HCT116 (cell line): ENCODE data around the gene BRD7. TPM values are rescaled to one million over a fixed set of nuclear protein-coding genes. Genes with fewer than 3 reads are reported as not detected.

ENCODE experiments used
- ATAC-seq: fragments of 200-7000 bp; cut with Tn5 transposase; 2 replicates; pipeline ENCODE4 v1.9.1; 2020; ENCODE audit warnings: mild to moderate bottlenecking, moderate library complexity
- BruUV-seq: library from RNA; stranded (reverse); fragments of 400-500 nt; replicated peaks from 2 replicates; lab custom pipeline; 2021; lab: Mats Ljungman, UMichigan
- CTCF ChIA-PET: fragments of 300-600 bp; sonication (Branson Sonifier 250); formaldehyde crosslinking; loops from one replicate; lab custom pipeline; 2021; ENCODE audit warnings: antibody characterized with exemption; lab: Charles Lee
- POLR2A ChIA-PET: fragments of 300-600, 350-600 bp; sonication (Branson Sonifier 250); formaldehyde crosslinking; loops from one replicate; lab custom pipeline; 2021; ENCODE audit warnings: antibody characterized with exemption; lab: Charles Lee
- RAD21 ChIA-PET, 2 experiments: fragments of 300-600 bp; sonication (Branson Sonifier 250); formaldehyde crosslinking; loops; one replicate each; lab custom pipeline; 2023; ENCODE audit warnings: low total read pairs in 2 of 2; ENCODE audit not compliant: uncharacterized antibody in 2 of 2, unreplicated experiment in 2 of 2, low non-redundant PET in 1 of 2; lab: Charles Lee
- DNase-seq: peaks from one replicate; pipeline ENCODE4 v3.0.0-alpha.2; 2010; ENCODE audit warnings: low read depth, low spot score
- H2AFZ ChIP-seq: fragments of 200-600 bp; shearing (Covaris generic), sonication (generic); 2 replicates; pipeline ENCODE4 v1.6.1; 2017; ENCODE audit warnings: low read depth, mixed run types, mixed read lengths, antibody characterized with exemption, low read length; ENCODE audit not compliant: poor library complexity, severe bottlenecking
- H3K27ac ChIP-seq: 2 replicates; pipeline ENCODE4 v1.5.1; 2012; ENCODE audit warnings: low read depth, low read length
- H3K27me3 ChIP-seq: fragments of 200-600 bp; sonication (generic); 2 replicates; pipeline ENCODE4 v1.6.1; 2016; ENCODE audit warnings: mixed run types, low read length, mixed read lengths; ENCODE audit not compliant: insufficient read depth
- H3K36me3 ChIP-seq, 2 experiments: fragments of 200-500 bp in 1 of 2; fragments of 200-600 bp in 1 of 2; sonication (Bioruptor generic) in 1 of 2; sonication (generic) in 1 of 2; 2 replicates each; pipeline versions ENCODE4 v1.5.1 to v1.6.1; 2014 to 2016; ENCODE audit warnings: low read length in 2 of 2, inconsistent platforms in 1 of 2, mixed read lengths in 1 of 2, mixed run types in 1 of 2; ENCODE audit not compliant: insufficient read depth in 2 of 2, control insufficient read depth in 1 of 2
- H3K4me1 ChIP-seq, 2 experiments: fragments of 200-600 bp in 1 of 2; sonication (generic) in 1 of 2; 2 replicates each; pipeline versions ENCODE4 v1.5.1 to v1.6.1; 2012 to 2017; ENCODE audit warnings: low read length in 2 of 2, inconsistent platforms in 1 of 2, mild to moderate bottlenecking in 1 of 2, mixed read lengths in 1 of 2, mixed run types in 1 of 2, moderate library complexity in 1 of 2; ENCODE audit not compliant: insufficient read depth in 2 of 2, control insufficient read depth in 1 of 2
- H3K4me2 ChIP-seq: fragments of 200-600 bp; sonication (generic); 2 replicates; pipeline ENCODE4 v1.6.1; 2017; ENCODE audit warnings: mixed run types, low read length, mixed read lengths
- H3K4me3 ChIP-seq, 2 experiments: fragments of 200-600 bp in 1 of 2; sonication (generic) in 1 of 2; replicated peaks in 1 of 2; 2 replicates each; pipeline ENCODE4 v1.5.1; 2011 to 2016; ENCODE audit warnings: low read length in 2 of 2, control low read depth in 1 of 2, low read depth in 1 of 2, mild to moderate bottlenecking in 1 of 2, mixed read lengths in 1 of 2, mixed run types in 1 of 2
- H3K79me2 ChIP-seq: fragments of 200-600 bp; sonication (generic); 2 replicates; pipeline ENCODE4 v1.6.1; 2017; ENCODE audit warnings: mild to moderate bottlenecking, mixed run types, low read length, moderate library complexity, mixed read lengths; ENCODE audit not compliant: insufficient read depth
- H3K9ac ChIP-seq: fragments of 200-600 bp; sonication (generic); 2 replicates; pipeline ENCODE4 v1.6.1; 2016; ENCODE audit warnings: low read length, mixed read lengths
- H3K9me2 ChIP-seq: fragments of 200-600 bp; sonication (generic), shearing (Covaris generic); 2 replicates; pipeline ENCODE4 v1.6.1; 2017; ENCODE audit warnings: mixed run types, mild to moderate bottlenecking, moderate library complexity; ENCODE audit not compliant: insufficient read depth
- H3K9me3 ChIP-seq, 2 experiments: fragments of 200-500 bp in 1 of 2; fragments of 200-600 bp in 1 of 2; sonication (Bioruptor generic) in 1 of 2; sonication (generic) in 1 of 2; 2 replicates each; pipeline ENCODE4 v1.6.1; 2014 to 2017; ENCODE audit warnings: low read length in 2 of 2, mixed read lengths in 2 of 2, inconsistent platforms in 1 of 2, low read depth in 1 of 2, mild to moderate bottlenecking in 1 of 2, mixed run types in 1 of 2, moderate library complexity in 1 of 2; ENCODE audit not compliant: control insufficient read depth in 1 of 2, insufficient read depth in 1 of 2
- H4K20me1 ChIP-seq: fragments of 200-600 bp; sonication (generic), shearing (Covaris generic); 2 replicates; pipeline ENCODE4 v1.6.1; 2017; ENCODE audit warnings: mixed run types, mild to moderate bottlenecking, moderate library complexity; ENCODE audit not compliant: insufficient read depth
- CEBPB ChIP-seq: IDR thresholded peaks from 2 replicates; pipeline ENCODE4 v1.6.1; 2012; ENCODE audit warnings: low read depth
- CTCF ChIP-seq, 3 experiments: fragments of 200-600 bp in 1 of 3; sonication (generic) in 1 of 3; IDR thresholded peaks in 2 of 3; conservative IDR thresholded peaks in 1 of 3; 2 replicates each; pipeline ENCODE4 v1.5.1; 2012 to 2017; ENCODE audit warnings: low read depth in 2 of 3, low read length in 2 of 3, antibody characterized with exemption in 1 of 3, borderline replicate concordance in 1 of 3, control low read depth in 1 of 3, mild to moderate bottlenecking in 1 of 3, mixed read lengths in 1 of 3, mixed run types in 1 of 3, moderate library complexity in 1 of 3; ENCODE audit not compliant: insufficient read depth in 1 of 3
- EGR1 ChIP-seq: IDR thresholded peaks from 2 replicates; pipeline ENCODE4 v1.6.1; 2012; ENCODE audit warnings: low read depth
- ELF1 ChIP-seq: IDR thresholded peaks from 2 replicates; pipeline ENCODE4 v1.6.1; 2012; ENCODE audit warnings: low read depth, borderline replicate concordance
- EZH2 ChIP-seq: fragments of 200-600 bp; sonication (generic); IDR thresholded peaks from 2 replicates; pipeline ENCODE4 v1.6.1; 2017; ENCODE audit warnings: antibody characterized with exemption, mixed run types
- EZH2phosphoT487 ChIP-seq: fragments of 200-600 bp; IDR thresholded peaks from 2 replicates; pipeline ENCODE4 v1.6.1; 2018; ENCODE audit warnings: antibody characterized with exemption, borderline replicate concordance
- FOSL1 ChIP-seq: IDR thresholded peaks from 2 replicates; pipeline ENCODE4 v1.6.1; 2012; ENCODE audit warnings: low read depth
- JUND ChIP-seq: IDR thresholded peaks from 2 replicates; pipeline ENCODE4 v1.6.1; 2012
- MAX ChIP-seq: IDR thresholded peaks from 2 replicates; pipeline ENCODE4 v1.6.1; 2012
- POLR2A ChIP-seq: IDR thresholded peaks from 2 replicates; pipeline ENCODE4 v1.7.0; 2011; ENCODE audit warnings: borderline replicate concordance; ENCODE audit not compliant: insufficient read depth, insufficient read length; ENCODE audit errors: extremely low read depth
- POLR2AphosphoS5 ChIP-seq: IDR thresholded peaks from 2 replicates; pipeline ENCODE4 v1.6.1; 2011; ENCODE audit warnings: mild to moderate bottlenecking, low read depth, low read length, moderate library complexity
- RAD21 ChIP-seq: IDR thresholded peaks from 2 replicates; pipeline ENCODE4 v1.6.1; 2012; ENCODE audit warnings: low read depth, mild to moderate bottlenecking
- REST ChIP-seq: IDR thresholded peaks from 2 replicates; pipeline ENCODE4 v1.6.1; 2012; ENCODE audit warnings: low read depth
- SIN3A ChIP-seq: IDR thresholded peaks from 2 replicates; pipeline ENCODE4 v1.6.1; 2012; ENCODE audit warnings: low read depth
- SP1 ChIP-seq: IDR thresholded peaks from 2 replicates; pipeline ENCODE4 v1.6.1; 2012; ENCODE audit warnings: low read depth
- SRF ChIP-seq: IDR thresholded peaks from 2 replicates; pipeline ENCODE4 v1.6.1; 2012; ENCODE audit warnings: low read depth
- TCF7L2 ChIP-seq: IDR thresholded peaks from 2 replicates; pipeline ENCODE4 v1.7.0; 2011; ENCODE audit warnings: borderline replicate concordance, inconsistent platforms; ENCODE audit not compliant: insufficient read depth, insufficient read length; ENCODE audit errors: extremely low read depth
- YY1 ChIP-seq: IDR thresholded peaks from 2 replicates; pipeline ENCODE4 v1.6.1; 2011; ENCODE audit warnings: low read length, low read depth, moderate library complexity, mild to moderate bottlenecking; ENCODE audit not compliant: insufficient replicate concordance; ENCODE audit errors: extremely low read depth
- ZFX ChIP-seq: fragments of 450-650 bp; IDR thresholded peaks from 2 replicates; pipeline ENCODE4 v1.6.1; 2017
- intact Hi-C: fragments of 100-400 bp; cut with micrococcal nuclease; formaldehyde crosslinking; loops from 2 replicates; pipeline ENCODE4 v1.10.0; 2022
- total RNA-seq: library from RNA; stranded (reverse); gene quantifications from one replicate; pipeline ENCODE4 v1.2.1, GENCODE V29; 2021; ENCODE audit not compliant: unreplicated experiment

BRD7 gene
- total RNA-seq, 1 experiment from 2014 or later: 85.4 TPM

- no peak for DNase-seq
- RAD21 ChIA-PET: no interaction called here
- Histone ChIP-seq H3K27me3 (no peaks in the 10 kb centered on the region), H4K20me1 (peaks cover 3% of the 10 kb centered on the region; the same call in 1 of the 2 replicates), H2AFZ (no peak overlapping the region), H3K4me1 (no peaks in the 10 kb centered on the region), H3K4me2 (no peak overlapping the region), H3K36me3 (peaks cover 11 to 27% of the 10 kb centered on the region in 2 experiments), H3K9ac (no peak overlapping the region), H3K9me2 (no peaks in the 10 kb centered on the region), H3K4me3 (no peak overlapping the region), H3K79me2 (peaks cover 22% of the 10 kb centered on the region), H3K9me3 (no peaks in the 10 kb centered on the region), H3K27ac (no peak overlapping the region)
- intact Hi-C loops: no loop called here
- TF ChIP-seq EZH2 (no peak), SP1 (no peak), YY1 (no peak), SRF (no peak), EZH2phosphoT487 (no peak), POLR2AphosphoS5 (no peak), ELF1 (no peak), RAD21 (no peak), SIN3A (no peak), POLR2A (no peak), ZFX (no peak), FOSL1 (no peak), JUND (no peak), EGR1 (no peak), MAX (no peak), CTCF (IDR thresholded peaks at IDR 0.05 in 2 of 3, conservative IDR thresholded peaks at IDR 0.05 in 1 of 3; ENCODE audit: borderline replicate concordance in 1 of 3, insufficient read depth in 1 of 3, low read depth in 2 of 3, low read length in 2 of 3) (no peak), TCF7L2 (no peak), REST (no peak), CEBPB (no peak)
- POLR2A ChIA-PET: no interaction called here
- no TSS peak for BruUV-seq
- ATAC-seq: no peak
- CTCF ChIA-PET: no interaction called here
Measured at GRCh38 chr16:50331570-50331969, 37.2 kb downstream of the BRD7 start.
